GM23338 (cell line): ENCODE data around the gene SENP3. TPM values are rescaled to one million over a fixed set of nuclear protein-coding genes. Genes with fewer than 3 reads are reported as not detected.

Source experiments
- ATAC-seq: fragments of 200-7000 bp; cut with Tn5 transposase; 3 replicates; pipeline ENCODE4 v1.9.1; 2020
- DNase-seq: peaks from one replicate; pipeline ENCODE4 v3.0.0-alpha.2; 2015; ENCODE audit warnings: low spot score
- H2AFZ ChIP-seq: fragments of 200-600 bp; sonication (generic); 2 replicates; pipeline ENCODE4 v1.8.0; 2016; ENCODE audit warnings: antibody characterized with exemption, mild to moderate bottlenecking, moderate library complexity
- H3F3A ChIP-seq: fragments of 200-600 bp; sonication (generic); replicated peaks from 2 replicates; pipeline ENCODE4 v1.8.0; 2017; ENCODE audit warnings: antibody characterized with exemption, mixed run types, low read depth
- H3K27ac ChIP-seq: fragments of 200-600 bp; sonication (generic); 2 replicates; pipeline ENCODE4 v1.6.1; 2016; ENCODE audit warnings: low read depth
- H3K27me3 ChIP-seq: fragments of 200-600 bp; sonication (generic); 2 replicates; pipeline ENCODE4 v1.8.0; 2016; ENCODE audit warnings: mild to moderate bottlenecking, mixed run types, moderate library complexity; ENCODE audit not compliant: insufficient read depth
- H3K36me3 ChIP-seq: fragments of 200-600 bp; sonication (generic); 2 replicates; pipeline ENCODE4 v1.8.0; 2016; ENCODE audit warnings: mild to moderate bottlenecking; ENCODE audit not compliant: insufficient read depth
- H3K4me1 ChIP-seq: fragments of 200-600 bp; sonication (generic); 2 replicates; pipeline ENCODE4 v1.8.0; 2016; ENCODE audit warnings: mild to moderate bottlenecking, moderate library complexity; ENCODE audit not compliant: insufficient read depth
- H3K4me2 ChIP-seq: fragments of 200-600 bp; sonication (generic); 2 replicates; pipeline ENCODE4 v1.7.1; 2017; ENCODE audit warnings: mixed run types
- H3K4me3 ChIP-seq: fragments of 200-600 bp; sonication (generic); 2 replicates; pipeline ENCODE4 v1.6.1; 2016; ENCODE audit warnings: mixed run types
- H3K79me2 ChIP-seq: fragments of 200-600 bp; sonication (generic); replicated peaks from 2 replicates; pipeline ENCODE4 v1.8.0; 2017; ENCODE audit warnings: mild to moderate bottlenecking; ENCODE audit not compliant: insufficient read depth
- H3K9me2 ChIP-seq: fragments of 200-600 bp; sonication (generic); 2 replicates; pipeline ENCODE4 v1.8.0; 2017; ENCODE audit not compliant: insufficient read depth
- H4K20me1 ChIP-seq: fragments of 200-600 bp; sonication (generic); replicated peaks from 2 replicates; pipeline ENCODE4 v1.8.0; 2017; ENCODE audit warnings: mild to moderate bottlenecking; ENCODE audit not compliant: insufficient read depth
- H3K27ac Mint-ChIP-seq: 2 replicates; pipeline ENCODE4 v1.8.0; 2020; ENCODE audit warnings: inconsistent platforms, mild to moderate bottlenecking, moderate library complexity, mixed read lengths
- H3K27me3 Mint-ChIP-seq: 3 replicates; pipeline ENCODE4 v1.8.0; 2022; ENCODE audit warnings: low read depth, mild to moderate bottlenecking, moderate library complexity, mixed read lengths, inconsistent platforms; ENCODE audit not compliant: insufficient read depth, poor library complexity
- H3K36me3 Mint-ChIP-seq: 3 replicates; pipeline ENCODE4 v1.8.0; 2021; ENCODE audit warnings: low read depth, mild to moderate bottlenecking, inconsistent platforms, moderate library complexity, mixed read lengths
- H3K4me1 Mint-ChIP-seq: 3 replicates; pipeline ENCODE4 v1.8.0; 2020; ENCODE audit warnings: mild to moderate bottlenecking, inconsistent platforms, mixed read lengths
- H3K4me3 Mint-ChIP-seq: 3 replicates; pipeline ENCODE4 v1.8.0; 2021; ENCODE audit warnings: moderate library complexity, mild to moderate bottlenecking, inconsistent platforms, mixed read lengths
- H3K9me3 Mint-ChIP-seq: 3 replicates; pipeline ENCODE4 v1.8.0; 2020; ENCODE audit warnings: moderate library complexity, mild to moderate bottlenecking, inconsistent platforms, mixed read lengths
- JUNB ChIP-seq: IDR thresholded peaks from one replicate; pipeline ENCODE4 v1.6.1; 2016; ENCODE audit warnings: antibody characterized with exemption; ENCODE audit not compliant: unreplicated experiment
- POLR2AphosphoS5 ChIP-seq: IDR thresholded peaks from 2 replicates; pipeline ENCODE4 v1.6.1; 2016; ENCODE audit warnings: antibody characterized with exemption, low read depth
- ZNF331 ChIP-seq: fragments of 250-450 bp; sonication (Bioruptor Pico); IDR thresholded peaks from 2 replicates; pipeline ENCODE4 v1.5.0; 2020; ENCODE audit warnings: low read depth, mild to moderate bottlenecking, moderate library complexity
- polyA plus RNA-seq: library from polyadenylated mRNA; unstranded; fragments of >200 nt; fragmentation: Nextera tagmentation; extraction: Ambion mirVana; gene quantifications from 2 replicates; pipeline ENCODE4 v1.2.1, GENCODE V29; 2016
- total RNA-seq: library from RNA; depleted of rRNA; stranded (reverse); fragments of >200 nt; shearing (Covaris generic); gene quantifications from 2 replicates; pipeline ENCODE4 v1.2.3, GENCODE V29; 2014
- TF ChIP-seq, protein P1 (sequence below): fragments of 250-450 bp; sonication (Bioruptor Pico); IDR thresholded peaks from 2 replicates; pipeline ENCODE4 v1.5.0; 2020; ENCODE audit warnings: mild to moderate bottlenecking, moderate library complexity
- TF ChIP-seq, protein P2 (sequence below): IDR thresholded peaks from one replicate; pipeline ENCODE4 v1.6.1; 2018; ENCODE audit warnings: antibody characterized with exemption; ENCODE audit not compliant: unreplicated experiment
- TF ChIP-seq, protein P3 (sequence below): IDR thresholded peaks from 2 replicates; pipeline ENCODE4 v1.6.1; 2016; ENCODE audit warnings: antibody characterized with exemption
- TF ChIP-seq, protein P4 (sequence below), 2 experiments: fragments of 200-600 bp in 1 of 2; sonication (generic) in 1 of 2; conservative IDR thresholded peaks; 2 replicates each; pipeline versions ENCODE4 v1.5.1 to v1.6.1; 2016 to 2017; ENCODE audit warnings: antibody characterized with exemption in 2 of 2, low read depth in 2 of 2, mild to moderate bottlenecking in 2 of 2, moderate library complexity in 1 of 2

The SENP3 gene
- total and polyA plus RNA-seq, 2 experiments from 2014 or later, result 6.5 to 138 TPM

DNA sequence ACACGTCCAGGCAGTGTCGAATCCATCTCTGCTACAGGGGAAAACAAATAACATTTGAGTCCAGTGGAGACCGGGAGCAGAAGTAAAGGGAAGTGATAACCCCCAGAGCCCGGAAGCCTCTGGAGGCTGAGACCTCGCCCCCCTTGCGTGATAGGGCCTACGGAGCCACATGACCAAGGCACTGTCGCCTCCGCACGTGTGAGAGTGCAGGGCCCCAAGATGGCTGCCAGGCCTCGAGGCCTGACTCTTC lies 10.5 kb downstream of the SENP3 start:
- Histone ChIP-seq H4K20me1 (peaks cover 35% of the 10 kb centered on the region), H3K79me2 (peaks cover 56% of the 10 kb centered on the region), H3K4me1 (peaks cover 38% of the 10 kb centered on the region), H3K4me3 (peak overlapping the region; percentile 53), H3K4me2 (peak overlapping the region; percentile 70), H3K27ac (peak overlapping the region; percentile 93), H3K36me3 (peaks cover 37% of the 10 kb centered on the region), H3K27me3 (no peaks in the 10 kb centered on the region), H3K9me2 (no peaks in the 10 kb centered on the region), H2AFZ (no peak overlapping the region), H3F3A (peaks cover 57% of the 10 kb centered on the region)
- H3K27ac Mint-ChIP-seq, result peak overlapping the region; percentile 100
- peak overlapping the region; percentile 90 for H3K4me3 Mint-ChIP-seq
- TF ChIP-seq, protein P1, sequence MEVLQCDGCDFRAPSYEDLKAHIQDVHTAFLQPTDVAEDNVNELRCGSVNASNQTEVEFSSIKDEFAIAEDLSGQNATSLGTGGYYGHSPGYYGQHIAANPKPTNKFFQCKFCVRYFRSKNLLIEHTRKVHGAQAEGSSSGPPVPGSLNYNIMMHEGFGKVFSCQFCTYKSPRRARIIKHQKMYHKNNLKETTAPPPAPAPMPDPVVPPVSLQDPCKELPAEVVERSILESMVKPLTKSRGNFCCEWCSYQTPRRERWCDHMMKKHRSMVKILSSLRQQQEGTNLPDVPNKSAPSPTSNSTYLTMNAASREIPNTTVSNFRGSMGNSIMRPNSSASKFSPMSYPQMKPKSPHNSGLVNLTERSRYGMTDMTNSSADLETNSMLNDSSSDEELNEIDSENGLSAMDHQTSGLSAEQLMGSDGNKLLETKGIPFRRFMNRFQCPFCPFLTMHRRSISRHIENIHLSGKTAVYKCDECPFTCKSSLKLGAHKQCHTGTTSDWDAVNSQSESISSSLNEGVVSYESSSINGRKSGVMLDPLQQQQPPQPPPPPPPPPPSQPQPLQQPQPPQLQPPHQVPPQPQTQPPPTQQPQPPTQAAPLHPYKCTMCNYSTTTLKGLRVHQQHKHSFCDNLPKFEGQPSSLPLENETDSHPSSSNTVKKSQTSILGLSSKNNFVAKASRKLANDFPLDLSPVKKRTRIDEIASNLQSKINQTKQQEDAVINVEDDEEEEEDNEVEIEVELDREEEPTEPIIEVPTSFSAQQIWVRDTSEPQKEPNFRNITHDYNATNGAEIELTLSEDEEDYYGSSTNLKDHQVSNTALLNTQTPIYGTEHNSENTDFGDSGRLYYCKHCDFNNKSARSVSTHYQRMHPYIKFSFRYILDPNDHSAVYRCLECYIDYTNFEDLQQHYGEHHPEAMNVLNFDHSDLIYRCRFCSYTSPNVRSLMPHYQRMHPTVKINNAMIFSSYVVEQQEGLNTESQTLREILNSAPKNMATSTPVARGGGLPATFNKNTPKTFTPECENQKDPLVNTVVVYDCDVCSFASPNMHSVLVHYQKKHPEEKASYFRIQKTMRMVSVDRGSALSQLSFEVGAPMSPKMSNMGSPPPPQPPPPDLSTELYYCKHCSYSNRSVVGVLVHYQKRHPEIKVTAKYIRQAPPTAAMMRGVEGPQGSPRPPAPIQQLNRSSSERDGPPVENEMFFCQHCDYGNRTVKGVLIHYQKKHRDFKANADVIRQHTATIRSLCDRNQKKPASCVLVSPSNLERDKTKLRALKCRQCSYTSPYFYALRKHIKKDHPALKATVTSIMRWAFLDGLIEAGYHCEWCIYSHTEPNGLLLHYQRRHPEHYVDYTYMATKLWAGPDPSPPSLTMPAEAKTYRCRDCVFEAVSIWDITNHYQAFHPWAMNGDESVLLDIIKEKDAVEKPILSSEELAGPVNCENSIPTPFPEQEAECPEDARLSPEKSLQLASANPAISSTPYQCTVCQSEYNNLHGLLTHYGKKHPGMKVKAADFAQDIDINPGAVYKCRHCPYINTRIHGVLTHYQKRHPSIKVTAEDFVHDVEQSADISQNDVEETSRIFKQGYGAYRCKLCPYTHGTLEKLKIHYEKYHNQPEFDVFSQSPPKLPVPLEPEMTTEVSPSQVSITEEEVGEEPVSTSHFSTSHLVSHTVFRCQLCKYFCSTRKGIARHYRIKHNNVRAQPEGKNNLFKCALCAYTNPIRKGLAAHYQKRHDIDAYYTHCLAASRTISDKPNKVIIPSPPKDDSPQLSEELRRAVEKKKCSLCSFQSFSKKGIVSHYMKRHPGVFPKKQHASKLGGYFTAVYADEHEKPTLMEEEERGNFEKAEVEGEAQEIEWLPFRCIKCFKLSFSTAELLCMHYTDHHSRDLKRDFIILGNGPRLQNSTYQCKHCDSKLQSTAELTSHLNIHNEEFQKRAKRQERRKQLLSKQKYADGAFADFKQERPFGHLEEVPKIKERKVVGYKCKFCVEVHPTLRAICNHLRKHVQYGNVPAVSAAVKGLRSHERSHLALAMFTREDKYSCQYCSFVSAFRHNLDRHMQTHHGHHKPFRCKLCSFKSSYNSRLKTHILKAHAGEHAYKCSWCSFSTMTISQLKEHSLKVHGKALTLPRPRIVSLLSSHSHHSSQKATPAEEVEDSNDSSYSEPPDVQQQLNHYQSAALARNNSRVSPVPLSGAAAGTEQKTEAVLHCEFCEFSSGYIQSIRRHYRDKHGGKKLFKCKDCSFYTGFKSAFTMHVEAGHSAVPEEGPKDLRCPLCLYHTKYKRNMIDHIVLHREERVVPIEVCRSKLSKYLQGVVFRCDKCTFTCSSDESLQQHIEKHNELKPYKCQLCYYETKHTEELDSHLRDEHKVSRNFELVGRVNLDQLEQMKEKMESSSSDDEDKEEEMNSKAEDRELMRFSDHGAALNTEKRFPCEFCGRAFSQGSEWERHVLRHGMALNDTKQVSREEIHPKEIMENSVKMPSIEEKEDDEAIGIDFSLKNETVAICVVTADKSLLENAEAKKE (CRISPR knock-in tag), result no peak
- TF ChIP-seq ZNF331, result no peak
- TF ChIP-seq, protein P2, sequence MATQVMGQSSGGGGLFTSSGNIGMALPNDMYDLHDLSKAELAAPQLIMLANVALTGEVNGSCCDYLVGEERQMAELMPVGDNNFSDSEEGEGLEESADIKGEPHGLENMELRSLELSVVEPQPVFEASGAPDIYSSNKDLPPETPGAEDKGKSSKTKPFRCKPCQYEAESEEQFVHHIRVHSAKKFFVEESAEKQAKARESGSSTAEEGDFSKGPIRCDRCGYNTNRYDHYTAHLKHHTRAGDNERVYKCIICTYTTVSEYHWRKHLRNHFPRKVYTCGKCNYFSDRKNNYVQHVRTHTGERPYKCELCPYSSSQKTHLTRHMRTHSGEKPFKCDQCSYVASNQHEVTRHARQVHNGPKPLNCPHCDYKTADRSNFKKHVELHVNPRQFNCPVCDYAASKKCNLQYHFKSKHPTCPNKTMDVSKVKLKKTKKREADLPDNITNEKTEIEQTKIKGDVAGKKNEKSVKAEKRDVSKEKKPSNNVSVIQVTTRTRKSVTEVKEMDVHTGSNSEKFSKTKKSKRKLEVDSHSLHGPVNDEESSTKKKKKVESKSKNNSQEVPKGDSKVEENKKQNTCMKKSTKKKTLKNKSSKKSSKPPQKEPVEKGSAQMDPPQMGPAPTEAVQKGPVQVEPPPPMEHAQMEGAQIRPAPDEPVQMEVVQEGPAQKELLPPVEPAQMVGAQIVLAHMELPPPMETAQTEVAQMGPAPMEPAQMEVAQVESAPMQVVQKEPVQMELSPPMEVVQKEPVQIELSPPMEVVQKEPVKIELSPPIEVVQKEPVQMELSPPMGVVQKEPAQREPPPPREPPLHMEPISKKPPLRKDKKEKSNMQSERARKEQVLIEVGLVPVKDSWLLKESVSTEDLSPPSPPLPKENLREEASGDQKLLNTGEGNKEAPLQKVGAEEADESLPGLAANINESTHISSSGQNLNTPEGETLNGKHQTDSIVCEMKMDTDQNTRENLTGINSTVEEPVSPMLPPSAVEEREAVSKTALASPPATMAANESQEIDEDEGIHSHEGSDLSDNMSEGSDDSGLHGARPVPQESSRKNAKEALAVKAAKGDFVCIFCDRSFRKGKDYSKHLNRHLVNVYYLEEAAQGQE, result no peak
- peak; percentile 78 for TF ChIP-seq POLR2AphosphoS5
- TF ChIP-seq JUNB, result no peak
- TF ChIP-seq, protein P3, sequence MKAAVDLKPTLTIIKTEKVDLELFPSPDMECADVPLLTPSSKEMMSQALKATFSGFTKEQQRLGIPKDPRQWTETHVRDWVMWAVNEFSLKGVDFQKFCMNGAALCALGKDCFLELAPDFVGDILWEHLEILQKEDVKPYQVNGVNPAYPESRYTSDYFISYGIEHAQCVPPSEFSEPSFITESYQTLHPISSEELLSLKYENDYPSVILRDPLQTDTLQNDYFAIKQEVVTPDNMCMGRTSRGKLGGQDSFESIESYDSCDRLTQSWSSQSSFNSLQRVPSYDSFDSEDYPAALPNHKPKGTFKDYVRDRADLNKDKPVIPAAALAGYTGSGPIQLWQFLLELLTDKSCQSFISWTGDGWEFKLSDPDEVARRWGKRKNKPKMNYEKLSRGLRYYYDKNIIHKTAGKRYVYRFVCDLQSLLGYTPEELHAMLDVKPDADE, result 0 out of 2 replicates have a peak, but pooled peaks have one; percentile 33
- TF ChIP-seq, protein P4, sequence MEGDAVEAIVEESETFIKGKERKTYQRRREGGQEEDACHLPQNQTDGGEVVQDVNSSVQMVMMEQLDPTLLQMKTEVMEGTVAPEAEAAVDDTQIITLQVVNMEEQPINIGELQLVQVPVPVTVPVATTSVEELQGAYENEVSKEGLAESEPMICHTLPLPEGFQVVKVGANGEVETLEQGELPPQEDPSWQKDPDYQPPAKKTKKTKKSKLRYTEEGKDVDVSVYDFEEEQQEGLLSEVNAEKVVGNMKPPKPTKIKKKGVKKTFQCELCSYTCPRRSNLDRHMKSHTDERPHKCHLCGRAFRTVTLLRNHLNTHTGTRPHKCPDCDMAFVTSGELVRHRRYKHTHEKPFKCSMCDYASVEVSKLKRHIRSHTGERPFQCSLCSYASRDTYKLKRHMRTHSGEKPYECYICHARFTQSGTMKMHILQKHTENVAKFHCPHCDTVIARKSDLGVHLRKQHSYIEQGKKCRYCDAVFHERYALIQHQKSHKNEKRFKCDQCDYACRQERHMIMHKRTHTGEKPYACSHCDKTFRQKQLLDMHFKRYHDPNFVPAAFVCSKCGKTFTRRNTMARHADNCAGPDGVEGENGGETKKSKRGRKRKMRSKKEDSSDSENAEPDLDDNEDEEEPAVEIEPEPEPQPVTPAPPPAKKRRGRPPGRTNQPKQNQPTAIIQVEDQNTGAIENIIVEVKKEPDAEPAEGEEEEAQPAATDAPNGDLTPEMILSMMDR (conservative IDR thresholded peaks at IDR 0.05; ENCODE audit: low read depth in 2 of 2), result no peak
- DNase-seq (no peak), ATAC-seq (peak; percentile 87)
- peaks cover 11% of the 10 kb centered on the region; the same call in 2 of the 3 replicates for H3K9me3 Mint-ChIP-seq
- H3K4me1 Mint-ChIP-seq, result peaks cover 43% of the 10 kb centered on the region
- H3K27me3 Mint-ChIP-seq, result peaks cover 34% of the 10 kb centered on the region
- H3K36me3 Mint-ChIP-seq, result peaks cover 88% of the 10 kb centered on the region
